ENCODE data around the gene SERPINE3. TPM values are rescaled to one million over a fixed set of nuclear protein-coding genes. Genes with fewer than 3 reads are reported as not detected.

Gene SERPINE3
- total RNA-seq, 2 experiments from 2014 or later, result not detected

- DNase-seq, result no peak
- Mint-ChIP-seq H3K27ac (no peak overlapping the region), H3K4me3 (no peak overlapping the region), H3K9me3 (peaks cover 2% of the 10 kb centered on the region), H3K36me3 (peaks cover 5% of the 10 kb centered on the region), H3K4me1 (ENCODE audit: low read depth) (no peaks in the 10 kb centered on the region), H3K27me3 (no peaks in the 10 kb centered on the region)
- ChIA-PET CTCF (no interaction called here), POLR2A (no interaction called here)
- intact Hi-C loops (cut with micrococcal nuclease), result no loop called here
Measured at GRCh38 chr13:51348069-51348967, 8.8 kb downstream of the SERPINE3 start.

GRCh38 chr13:51349016-51349415 lies 9.5 kb downstream of the SERPINE3 start:
- Mint-ChIP-seq H3K36me3 (peaks cover 5% of the 10 kb centered on the region), H3K4me1 (ENCODE audit: low read depth) (no peaks in the 10 kb centered on the region), H3K27ac (no peak overlapping the region), H3K27me3 (no peaks in the 10 kb centered on the region), H3K4me3 (no peak overlapping the region), H3K9me3 (peaks cover 2% of the 10 kb centered on the region)
- DNase-seq, result no peak
- intact Hi-C loops (cut with micrococcal nuclease), result no loop called here
- CTCF ChIA-PET, result no interaction called here
- POLR2A ChIA-PET, result no interaction called here

- CTCF ChIA-PET, result no interaction called here
- no peak overlapping the region for H3K4me3 Mint-ChIP-seq
- DNase-seq, result no peak
- H3K27me3 Mint-ChIP-seq, result no peaks in the 10 kb centered on the region
- H3K4me1 Mint-ChIP-seq (ENCODE audit: low read depth), result no peaks in the 10 kb centered on the region
- POLR2A ChIA-PET, result no interaction called here
- intact Hi-C loops (cut with micrococcal nuclease), result no loop called here
- no peak overlapping the region for H3K27ac Mint-ChIP-seq
- H3K9me3 Mint-ChIP-seq, result peaks cover 2% of the 10 kb centered on the region
- H3K36me3 Mint-ChIP-seq, result peaks cover 5% of the 10 kb centered on the region
Measured at GRCh38 chr13:51355217-51355616, 15.7 kb downstream of the SERPINE3 start.

- H3K27ac Mint-ChIP-seq, result no peak overlapping the region
- H3K9me3 Mint-ChIP-seq, result no peaks in the 10 kb centered on the region
- no peaks in the 10 kb centered on the region for H3K4me1 Mint-ChIP-seq (ENCODE audit: low read depth)
- DNase-seq, result no peak
- intact Hi-C loops (cut with micrococcal nuclease), result no loop called here
- ChIA-PET POLR2A (no interaction called here), CTCF (no interaction called here)
- H3K27me3 Mint-ChIP-seq, result no peaks in the 10 kb centered on the region
- H3K36me3 Mint-ChIP-seq, result peaks cover 18% of the 10 kb centered on the region
- no peak overlapping the region for H3K4me3 Mint-ChIP-seq
Measured at GRCh38 chr13:51357928-51358595, 18.6 kb downstream of the SERPINE3 start.

GRCh38 chr13:51359352-51359751 lies 19.9 kb downstream of the SERPINE3 start:
- intact Hi-C loops (cut with micrococcal nuclease), result no loop called here
- ChIA-PET POLR2A (no interaction called here), CTCF (no interaction called here)
- Mint-ChIP-seq H3K36me3 (peaks cover 20% of the 10 kb centered on the region), H3K27ac (no peak overlapping the region), H3K4me3 (no peak overlapping the region), H3K27me3 (no peaks in the 10 kb centered on the region), H3K4me1 (ENCODE audit: low read depth) (peaks cover 3% of the 10 kb centered on the region), H3K9me3 (no peaks in the 10 kb centered on the region)
- DNase-seq, result no peak

- Mint-ChIP-seq H3K4me3 (no peak overlapping the region), H3K36me3 (peaks cover 22% of the 10 kb centered on the region), H3K27ac (no peak overlapping the region), H3K4me1 (ENCODE audit: low read depth) (peaks cover 7% of the 10 kb centered on the region), H3K27me3 (no peaks in the 10 kb centered on the region), H3K9me3 (no peaks in the 10 kb centered on the region)
- ChIA-PET CTCF (interaction anchor here (0.8 to 1.1 kb wide), 2 partner anchors 75 to 437 kb away, joined by 3 read pairs; no protein-coding TSS in a partner anchor), POLR2A (no interaction called here)
- intact Hi-C loops (cut with micrococcal nuclease), result no loop called here
- no peak for DNase-seq
Measured at GRCh38 chr13:51360489-51360888, 21.0 kb downstream of the SERPINE3 start.

GRCh38 chr13:51361106-51361505 lies 21.6 kb downstream of the SERPINE3 start:
- no peak for DNase-seq
- no peaks in the 10 kb centered on the region for H3K27me3 Mint-ChIP-seq
- H3K4me3 Mint-ChIP-seq, result no peak overlapping the region
- H3K36me3 Mint-ChIP-seq, result peaks cover 23% of the 10 kb centered on the region
- intact Hi-C loops (cut with micrococcal nuclease), result no loop called here
- ChIA-PET CTCF (interaction anchor here (0.8 to 1.1 kb wide), 2 partner anchors 75 to 437 kb away, joined by 3 read pairs; no protein-coding TSS in a partner anchor), POLR2A (no interaction called here)
- H3K4me1 Mint-ChIP-seq (ENCODE audit: low read depth), result peaks cover 7% of the 10 kb centered on the region
- no peaks in the 10 kb centered on the region for H3K9me3 Mint-ChIP-seq
- no peak overlapping the region for H3K27ac Mint-ChIP-seq

GRCh38 chr13:51363625-51364024 lies 24.1 kb downstream of the SERPINE3 start:
- Mint-ChIP-seq H3K27me3 (no peaks in the 10 kb centered on the region), H3K4me3 (no peak overlapping the region), H3K27ac (no peak overlapping the region), H3K4me1 (ENCODE audit: low read depth) (peaks cover 7% of the 10 kb centered on the region), H3K9me3 (no peaks in the 10 kb centered on the region), H3K36me3 (peaks cover 29% of the 10 kb centered on the region)
- CTCF ChIA-PET, result no interaction called here
- DNase-seq, result no peak
- POLR2A ChIA-PET, result no interaction called here
- intact Hi-C loops (cut with micrococcal nuclease), result no loop called here

GRCh38 chr13:51364404-51365008 lies 25.0 kb downstream of the SERPINE3 start:
- Mint-ChIP-seq H3K4me1 (ENCODE audit: low read depth) (peaks cover 7% of the 10 kb centered on the region), H3K36me3 (peaks cover 34% of the 10 kb centered on the region), H3K27me3 (no peaks in the 10 kb centered on the region), H3K9me3 (no peaks in the 10 kb centered on the region), H3K27ac (no peak overlapping the region), H3K4me3 (no peak overlapping the region)
- DNase-seq, result no peak
- ChIA-PET POLR2A (no interaction called here), CTCF (no interaction called here)
- intact Hi-C loops (cut with micrococcal nuclease), result no loop called here

GRCh38 chr13:51370116-51370515 lies 30.6 kb downstream of the SERPINE3 start:
- Mint-ChIP-seq H3K36me3 (peaks cover 22% of the 10 kb centered on the region), H3K4me3 (no peak overlapping the region), H3K27ac (no peak overlapping the region), H3K4me1 (ENCODE audit: low read depth) (no peaks in the 10 kb centered on the region), H3K9me3 (no peaks in the 10 kb centered on the region), H3K27me3 (no peaks in the 10 kb centered on the region)
- intact Hi-C loops (cut with micrococcal nuclease), result no loop called here
- DNase-seq, result no peak
- ChIA-PET POLR2A (no interaction called here), CTCF (interaction anchor here (1.4 kb wide), 1 partner anchor 427 kb away, joined by 4 read pairs; no protein-coding TSS in a partner anchor)

GRCh38 chr13:51370811-51371210 lies 31.3 kb downstream of the SERPINE3 start:
- no peak overlapping the region for H3K4me3 Mint-ChIP-seq

GRCh38 chr13:51371768-51372399 lies 32.4 kb downstream of the SERPINE3 start:
- no peak for DNase-seq
- CTCF ChIA-PET, result no interaction called here
- Mint-ChIP-seq H3K4me3 (no peak overlapping the region), H3K27ac (no peak overlapping the region), H3K9me3 (no peaks in the 10 kb centered on the region), H3K4me1 (ENCODE audit: low read depth) (no peaks in the 10 kb centered on the region), H3K27me3 (no peaks in the 10 kb centered on the region), H3K36me3 (peaks cover 25% of the 10 kb centered on the region)
- POLR2A ChIA-PET, result interaction anchor here (0.7 kb wide), 1 partner anchor 222 kb away, joined by 3 read pairs; no protein-coding TSS in a partner anchor
- intact Hi-C loops (cut with micrococcal nuclease), result no loop called here

More at GRCh38 chr13:51370811-51371210, 31.3 kb downstream of the SERPINE3 start:
- intact Hi-C loops (cut with micrococcal nuclease), result no loop called here
- H3K4me1 Mint-ChIP-seq (ENCODE audit: low read depth), result no peaks in the 10 kb centered on the region
- POLR2A ChIA-PET, result no interaction called here
- H3K27ac Mint-ChIP-seq, result no peak overlapping the region
- no peaks in the 10 kb centered on the region for H3K9me3 Mint-ChIP-seq
- DNase-seq, result no peak
- CTCF ChIA-PET, result no interaction called here
- H3K27me3 Mint-ChIP-seq, result no peaks in the 10 kb centered on the region
- H3K36me3 Mint-ChIP-seq, result peaks cover 25% of the 10 kb centered on the region
